ENCODE data around the gene SLC38A9.

SLC38A9 gene

DNA sequence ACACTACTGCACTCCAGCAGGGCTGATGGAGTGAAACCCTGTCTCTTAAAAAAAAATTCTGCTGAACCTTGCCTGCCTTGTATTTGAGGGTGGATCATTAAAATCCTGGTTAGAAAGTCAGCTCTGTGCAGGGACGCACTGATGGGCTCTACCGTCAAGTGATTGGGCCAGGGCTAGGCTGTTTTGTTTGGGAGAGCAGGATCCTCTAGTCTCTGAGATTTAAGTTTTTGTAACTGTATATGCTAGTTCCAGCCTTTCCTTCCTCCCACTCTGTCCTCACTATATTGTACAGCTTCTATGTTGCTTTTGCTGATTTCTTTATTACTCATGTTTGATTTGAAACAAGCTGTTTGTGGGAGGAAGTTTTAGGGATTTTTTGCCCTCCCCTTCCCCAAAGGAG lies 37.3 kb upstream of the SLC38A9 start:
- H3K4me3 ChIP-seq: no peak overlapping the region
- H3K36me3 ChIP-seq: no peaks in the 10 kb centered on the region
- no peak for DNase-seq
- intact Hi-C loops (cut with DNase I; ENCODE audit: low total_unique reads): no loop called here
- H3K4me1 ChIP-seq: no peaks in the 10 kb centered on the region
- H3K27me3 ChIP-seq: no peaks in the 10 kb centered on the region
- no peak overlapping the region for H3K27ac ChIP-seq
- no peak for TF ChIP-seq CTCF (IDR thresholded peaks at IDR 0.05)
- H3K9me3 ChIP-seq: no peaks in the 10 kb centered on the region

- no peaks in the 10 kb centered on the region for H3K4me1 ChIP-seq
- no peaks in the 10 kb centered on the region for H3K9me3 ChIP-seq
- no peaks in the 10 kb centered on the region for H3K36me3 ChIP-seq
- H3K27ac ChIP-seq: no peak overlapping the region
- no peaks in the 10 kb centered on the region for H3K27me3 ChIP-seq
- no peak for TF ChIP-seq CTCF (IDR thresholded peaks at IDR 0.05)
- H3K4me3 ChIP-seq: no peak overlapping the region
- intact Hi-C loops (cut with DNase I; ENCODE audit: low total_unique reads): no loop called here
- no peak for DNase-seq
These were observed 35.7 kb upstream of the SLC38A9 start for GRCh38 chr5:55747778-55748318.

GRCh38 chr5:55742778-55743177 lies 30.7 kb upstream of the SLC38A9 start:
- Histone ChIP-seq H3K27ac (no peak overlapping the region), H3K9me3 (no peaks in the 10 kb centered on the region), H3K4me1 (no peaks in the 10 kb centered on the region), H3K4me3 (no peak overlapping the region), H3K27me3 (no peaks in the 10 kb centered on the region), H3K36me3 (no peaks in the 10 kb centered on the region)
- no peak for DNase-seq
- no peak for TF ChIP-seq CTCF (IDR thresholded peaks at IDR 0.05)
- intact Hi-C loops (cut with DNase I; ENCODE audit: low total_unique reads): no loop called here

DNA sequence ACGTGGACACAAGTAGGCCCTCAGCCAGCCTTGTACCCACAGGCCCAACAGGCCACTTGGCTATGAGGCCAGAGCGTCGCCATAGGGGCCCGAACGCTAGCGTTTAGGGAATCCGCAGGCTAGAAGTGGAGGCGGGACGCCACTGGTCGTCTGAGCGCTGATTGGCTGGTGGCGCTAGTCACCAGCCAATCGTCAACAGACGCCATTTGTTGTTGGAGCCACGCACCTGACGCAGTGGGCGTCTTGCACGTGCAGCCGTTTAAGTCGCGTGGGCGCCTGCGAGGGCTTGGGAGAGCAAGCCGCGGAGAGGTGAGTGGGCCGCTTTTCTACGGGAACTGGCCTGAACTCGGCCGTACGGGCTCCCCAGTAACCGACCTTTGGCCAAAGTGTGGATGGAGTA lies 25.7 kb upstream of the SLC38A9 start, which contains the start of gene DDX4:
Gene DDX4, plus strand, starts transcription at position 269 of the 400 bp plus-strand sequence. CDS start 903 bp downstream, outside the sequence.
- no peaks in the 10 kb centered on the region for H3K27me3 ChIP-seq
- H3K27ac ChIP-seq: no peak within 1 kb of the TSS
- H3K4me1 ChIP-seq: no peaks in the 10 kb centered on the region
- no peaks in the 10 kb centered on the region for H3K9me3 ChIP-seq
- intact Hi-C loops (cut with DNase I; ENCODE audit: low total_unique reads): no loop called here
- no peak within 1 kb of the TSS for H3K4me3 ChIP-seq
- no peaks in the 10 kb centered on the region for H3K36me3 ChIP-seq
- no peak for TF ChIP-seq CTCF (IDR thresholded peaks at IDR 0.05)
- DNase-seq: no peak

DNA sequence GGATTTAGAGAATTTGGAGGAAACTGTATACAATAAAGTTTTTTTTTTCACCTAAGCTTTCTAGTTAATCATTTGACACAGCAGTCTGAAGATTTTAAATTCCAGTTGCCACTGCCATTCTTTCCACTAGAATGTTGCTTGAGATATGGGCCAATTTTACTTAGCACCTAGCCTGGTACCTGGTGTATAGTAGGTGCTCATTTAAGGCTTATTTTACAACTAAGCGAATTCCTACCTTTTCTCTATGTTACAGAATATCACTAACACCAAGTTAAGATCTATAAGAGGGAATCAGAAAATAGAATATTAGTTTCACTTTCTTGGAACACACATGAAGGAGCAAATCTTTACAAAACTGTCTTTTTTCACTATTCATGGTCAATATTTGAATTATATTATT lies 22.5 kb upstream of the SLC38A9 start:
- no peak overlapping the region for H3K27ac ChIP-seq
- H3K27me3 ChIP-seq: no peaks in the 10 kb centered on the region
- TF ChIP-seq CTCF (IDR thresholded peaks at IDR 0.05): no peak
- H3K4me1 ChIP-seq: no peaks in the 10 kb centered on the region
- H3K9me3 ChIP-seq: no peaks in the 10 kb centered on the region
- no peaks in the 10 kb centered on the region for H3K36me3 ChIP-seq
- no peak overlapping the region for H3K4me3 ChIP-seq
- no peak for DNase-seq
- intact Hi-C loops (cut with DNase I; ENCODE audit: low total_unique reads): no loop called here

DNA sequence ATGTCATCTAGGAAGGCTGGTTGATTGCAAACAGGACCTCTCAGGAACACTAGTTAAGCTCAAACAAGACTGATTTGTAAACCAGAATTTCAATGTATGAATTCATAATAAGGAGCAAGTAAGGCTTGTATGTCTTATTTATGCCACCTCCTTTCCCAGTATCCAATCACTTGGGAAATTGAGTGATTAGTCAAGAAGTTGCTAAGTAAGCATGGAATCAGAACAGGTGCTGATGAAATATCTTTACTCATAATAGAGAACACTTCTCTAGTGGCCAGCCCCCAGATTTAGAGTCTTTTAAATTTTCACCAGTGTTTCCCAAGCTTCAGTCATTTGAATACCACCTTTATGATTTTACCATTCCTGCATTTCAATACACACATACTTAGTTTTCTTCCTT lies 20.5 kb upstream of the SLC38A9 start:
- Histone ChIP-seq H3K4me3 (no peak overlapping the region), H3K9me3 (no peaks in the 10 kb centered on the region), H3K4me1 (no peaks in the 10 kb centered on the region), H3K36me3 (no peaks in the 10 kb centered on the region), H3K27ac (no peak overlapping the region), H3K27me3 (no peaks in the 10 kb centered on the region)
- intact Hi-C loops (cut with DNase I; ENCODE audit: low total_unique reads): no loop called here
- no peak for DNase-seq
- TF ChIP-seq CTCF (IDR thresholded peaks at IDR 0.05): no peak

Data from tibial artery (tissue), 4 donors.